GM21737 (cell line): Measurements from ENCODE around the gene ELAC1.

Experiments used
- ATAC-seq: cut with Tn5 transposase; IDR thresholded peaks from one replicate; pipeline ENCODE4 v1.9.1; 2021; ENCODE audit warnings: mild to moderate bottlenecking, moderate library complexity; ENCODE audit not compliant: unreplicated experiment

The ELAC1 gene

GRCh38 chr18:51017140-51017879 is 49.5 kb downstream of the ELAC1 start:
- ATAC-seq = no peak

- ATAC-seq = no peak
Measured at GRCh38 chr18:51020536-51020935, 52.7 kb downstream of the ELAC1 start.

- no peak for ATAC-seq
Measured at GRCh38 chr18:51021226-51021965, 53.6 kb downstream of the ELAC1 start.

- ATAC-seq = no peak
Measured at GRCh38 chr18:51025512-51025911, 57.7 kb downstream of the ELAC1 start.

- no peak for ATAC-seq
Measured at GRCh38 chr18:51028201-51028805, 60.5 kb downstream of the ELAC1 start.

- ATAC-seq = peak; percentile 12
Measured at GRCh38 chr18:51029378-51029693, 61.5 kb downstream of the ELAC1 start.

- ATAC-seq = peak; percentile 78
Measured at GRCh38 chr18:51029694-51030536, 62.1 kb downstream of the ELAC1 start, which contains the start of gene SMAD4. TSS of gene SMAD4 (plus strand) at chr18:51030213. CDS start at chr18:51047047, 16,834 bp downstream.

GRCh38 chr18:51030537-51031258 is 62.9 kb downstream of the ELAC1 start:
- peak; percentile 57 for ATAC-seq

- ATAC-seq = no peak
Measured at GRCh38 chr18:51032193-51032592, 64.4 kb downstream of the ELAC1 start.

- no peak for ATAC-seq
Measured at GRCh38 chr18:51037230-51037629, 69.4 kb downstream of the ELAC1 start.
